GM12878 (cell line): ENCODE measurements around the gene PKP2.

Experiments used
- CHD4 ChIP-seq: fragments of 200-600 bp; sonication (generic); IDR thresholded peaks from 2 replicates; pipeline ENCODE4 v1.6.1; 2016; ENCODE audit warnings: mild to moderate bottlenecking
- FOXM1 ChIP-seq: IDR thresholded peaks from 2 replicates; pipeline ENCODE4 v1.6.1; 2012; ENCODE audit warnings: low read depth, mild to moderate bottlenecking, inconsistent platforms, low read length, moderate library complexity
- JUNB ChIP-seq: IDR thresholded peaks from 2 replicates; pipeline ENCODE4 v1.6.1; 2016; ENCODE audit warnings: antibody characterized with exemption, mild to moderate bottlenecking
- KLF5 ChIP-seq: fragments of 450-650 bp; IDR thresholded peaks from 2 replicates; pipeline ENCODE4 v1.6.1; 2014; ENCODE audit warnings: mild to moderate bottlenecking; ENCODE audit not compliant: partially characterized antibody
- POLR2AphosphoS5 ChIP-seq: IDR thresholded peaks from 2 replicates; pipeline ENCODE4 v1.6.1; 2011; ENCODE audit warnings: mild to moderate bottlenecking, low read length, inconsistent platforms
- SPI1 ChIP-seq: IDR thresholded peaks from 2 replicates; pipeline ENCODE4 v1.6.1; 2011; ENCODE audit warnings: low read depth, mild to moderate bottlenecking, low read length, moderate library complexity, borderline replicate concordance; ENCODE audit not compliant: insufficient read depth
- WRNIP1 ChIP-seq: IDR thresholded peaks from 2 replicates; pipeline ENCODE4 v1.6.1; 2011; ENCODE audit warnings: low read depth, low read length, improper control_type of control experiment, borderline replicate concordance
- TF ChIP-seq, protein P1 (sequence below), 3 experiments: IDR thresholded peaks in 2 of 3; conservative IDR thresholded peaks in 1 of 3; 2 replicates each; pipeline ENCODE4 v1.5.1; 2011; ENCODE audit warnings: low read depth in 3 of 3, low read length in 3 of 3, mild to moderate bottlenecking in 3 of 3, control low read depth in 2 of 3, moderate library complexity in 2 of 3, inconsistent platforms in 1 of 3, mixed read lengths in 1 of 3; ENCODE audit not compliant: control insufficient read depth in 2 of 3, insufficient read depth in 1 of 3; ENCODE audit errors: extremely low read depth in 1 of 3

DNA sequence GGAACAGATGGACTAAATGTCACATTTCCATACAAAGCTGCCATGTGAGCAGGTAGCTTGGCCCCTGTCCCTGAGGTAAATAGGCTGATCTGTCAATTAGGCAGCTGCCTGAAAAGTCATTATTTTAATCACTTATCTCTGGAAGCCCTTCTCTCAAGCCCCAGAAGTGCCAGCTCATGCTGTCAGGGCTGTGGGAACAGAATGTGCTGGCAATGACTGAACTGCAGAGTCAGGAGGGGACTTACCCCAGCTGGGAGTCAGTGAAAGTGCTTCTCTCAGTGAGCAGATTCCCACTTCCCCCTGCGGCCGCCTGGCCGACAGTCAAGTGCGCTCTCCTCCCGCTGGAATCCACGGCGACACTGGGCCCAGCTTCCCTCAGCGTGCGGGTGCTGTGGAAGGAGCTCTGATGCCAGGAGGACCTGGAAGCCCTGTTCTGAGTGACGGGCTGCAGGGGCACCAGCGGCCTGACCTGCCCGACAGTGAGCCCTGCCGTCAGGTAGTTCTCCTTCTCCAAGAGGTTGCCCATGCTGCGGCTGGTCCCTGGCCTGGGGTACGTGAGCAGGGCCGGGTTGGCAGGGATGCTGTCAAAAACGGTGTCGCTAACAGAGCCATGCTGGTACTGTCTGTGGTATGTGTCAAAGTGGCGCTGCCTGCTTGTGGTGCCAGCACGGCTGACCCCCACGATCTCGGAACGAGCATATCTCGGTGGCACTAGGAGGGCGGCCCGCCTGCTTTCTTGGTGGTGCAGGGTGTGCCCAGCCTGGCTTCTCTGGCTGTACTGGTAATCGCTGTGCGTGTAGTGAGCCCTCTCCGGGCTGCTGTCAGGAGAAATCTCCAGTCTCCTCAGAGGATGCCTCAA lies 18.7 kb downstream of the PKP2 start:
- TF ChIP-seq, protein P1, sequence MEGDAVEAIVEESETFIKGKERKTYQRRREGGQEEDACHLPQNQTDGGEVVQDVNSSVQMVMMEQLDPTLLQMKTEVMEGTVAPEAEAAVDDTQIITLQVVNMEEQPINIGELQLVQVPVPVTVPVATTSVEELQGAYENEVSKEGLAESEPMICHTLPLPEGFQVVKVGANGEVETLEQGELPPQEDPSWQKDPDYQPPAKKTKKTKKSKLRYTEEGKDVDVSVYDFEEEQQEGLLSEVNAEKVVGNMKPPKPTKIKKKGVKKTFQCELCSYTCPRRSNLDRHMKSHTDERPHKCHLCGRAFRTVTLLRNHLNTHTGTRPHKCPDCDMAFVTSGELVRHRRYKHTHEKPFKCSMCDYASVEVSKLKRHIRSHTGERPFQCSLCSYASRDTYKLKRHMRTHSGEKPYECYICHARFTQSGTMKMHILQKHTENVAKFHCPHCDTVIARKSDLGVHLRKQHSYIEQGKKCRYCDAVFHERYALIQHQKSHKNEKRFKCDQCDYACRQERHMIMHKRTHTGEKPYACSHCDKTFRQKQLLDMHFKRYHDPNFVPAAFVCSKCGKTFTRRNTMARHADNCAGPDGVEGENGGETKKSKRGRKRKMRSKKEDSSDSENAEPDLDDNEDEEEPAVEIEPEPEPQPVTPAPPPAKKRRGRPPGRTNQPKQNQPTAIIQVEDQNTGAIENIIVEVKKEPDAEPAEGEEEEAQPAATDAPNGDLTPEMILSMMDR (IDR thresholded peaks at IDR 0.05 in 2 of 3, conservative IDR thresholded peaks at IDR 0.05 in 1 of 3; ENCODE audit: control insufficient read depth in 2 of 3, extremely low read depth in 1 of 3, insufficient read depth in 1 of 3, low read depth in 3 of 3, low read length in 3 of 3) = no peak
- no peak for TF ChIP-seq WRNIP1
- no peak for TF ChIP-seq SPI1
- TF ChIP-seq JUNB = no peak
- no peak for TF ChIP-seq CHD4
- TF ChIP-seq FOXM1 = no peak
- TF ChIP-seq POLR2AphosphoS5 = no peak
- no peak for TF ChIP-seq KLF5
